ENCODE data around the gene FMNL2. TPM values are rescaled to one million over a fixed set of nuclear protein-coding genes. Genes with fewer than 3 reads are reported as not detected.

Gene FMNL2
- total RNA-seq, 1 experiment from 2014 or later, result 28.1 TPM

DNA sequence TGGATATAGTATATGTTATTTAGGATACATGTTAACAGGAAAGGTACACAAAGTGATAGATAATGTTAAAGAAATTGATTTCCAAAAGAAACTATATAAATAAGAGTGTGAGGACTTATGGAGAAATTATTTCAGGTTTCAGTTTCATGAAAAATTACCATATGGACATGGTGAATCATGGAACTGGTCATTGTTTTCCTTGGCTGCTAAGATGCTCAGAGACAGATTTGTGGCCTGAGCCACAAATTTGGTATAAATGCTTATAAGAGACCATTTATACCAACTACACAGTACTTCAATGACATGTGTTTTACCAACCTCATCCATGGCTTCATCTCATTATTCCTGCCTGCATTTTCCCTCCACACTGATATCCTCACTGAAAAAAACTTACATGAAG lies 188.1 kb downstream of the FMNL2 start:
- no peak overlapping the region for H3K27ac ChIP-seq (ENCODE audit: low read depth, low read length)
- DNase-seq (ENCODE audit: low read depth, low spot score) (no peak), ATAC-seq (no peak)
- H3K79me2 ChIP-seq (ENCODE audit: insufficient read depth, low read length), result peaks cover 5% of the 10 kb centered on the region; the same call in 1 of the 2 replicates
- no peak overlapping the region for H3K9ac ChIP-seq (ENCODE audit: low read length)
- H3K27me3 ChIP-seq (ENCODE audit: insufficient read depth, low read length), result no peaks in the 10 kb centered on the region
- H3K9me2 ChIP-seq (ENCODE audit: insufficient read depth), result no peaks in the 10 kb centered on the region
- ChIA-PET RAD21 (ENCODE audit: low non-redundant PET in 1 of 2, low total read pairs in 2 of 2, uncharacterized antibody in 2 of 2, unreplicated experiment in 2 of 2) (no interaction called here), POLR2A (no interaction called here), CTCF (no interaction called here)
- H3K4me2 ChIP-seq (ENCODE audit: low read length), result no peak overlapping the region
- no peaks in the 10 kb centered on the region for H3K36me3 ChIP-seq (ENCODE audit: control insufficient read depth in 1 of 2, insufficient read depth in 2 of 2, low read length in 2 of 2)
- no peak for TF ChIP-seq POLR2A (IDR thresholded peaks at IDR 0.05; ENCODE audit: borderline replicate concordance, extremely low read depth, insufficient read depth, insufficient read length)
- TF ChIP-seq, protein P1, sequence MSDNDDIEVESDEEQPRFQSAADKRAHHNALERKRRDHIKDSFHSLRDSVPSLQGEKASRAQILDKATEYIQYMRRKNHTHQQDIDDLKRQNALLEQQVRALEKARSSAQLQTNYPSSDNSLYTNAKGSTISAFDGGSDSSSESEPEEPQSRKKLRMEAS (IDR thresholded peaks at IDR 0.05), result no peak
- TF ChIP-seq, protein P2, sequence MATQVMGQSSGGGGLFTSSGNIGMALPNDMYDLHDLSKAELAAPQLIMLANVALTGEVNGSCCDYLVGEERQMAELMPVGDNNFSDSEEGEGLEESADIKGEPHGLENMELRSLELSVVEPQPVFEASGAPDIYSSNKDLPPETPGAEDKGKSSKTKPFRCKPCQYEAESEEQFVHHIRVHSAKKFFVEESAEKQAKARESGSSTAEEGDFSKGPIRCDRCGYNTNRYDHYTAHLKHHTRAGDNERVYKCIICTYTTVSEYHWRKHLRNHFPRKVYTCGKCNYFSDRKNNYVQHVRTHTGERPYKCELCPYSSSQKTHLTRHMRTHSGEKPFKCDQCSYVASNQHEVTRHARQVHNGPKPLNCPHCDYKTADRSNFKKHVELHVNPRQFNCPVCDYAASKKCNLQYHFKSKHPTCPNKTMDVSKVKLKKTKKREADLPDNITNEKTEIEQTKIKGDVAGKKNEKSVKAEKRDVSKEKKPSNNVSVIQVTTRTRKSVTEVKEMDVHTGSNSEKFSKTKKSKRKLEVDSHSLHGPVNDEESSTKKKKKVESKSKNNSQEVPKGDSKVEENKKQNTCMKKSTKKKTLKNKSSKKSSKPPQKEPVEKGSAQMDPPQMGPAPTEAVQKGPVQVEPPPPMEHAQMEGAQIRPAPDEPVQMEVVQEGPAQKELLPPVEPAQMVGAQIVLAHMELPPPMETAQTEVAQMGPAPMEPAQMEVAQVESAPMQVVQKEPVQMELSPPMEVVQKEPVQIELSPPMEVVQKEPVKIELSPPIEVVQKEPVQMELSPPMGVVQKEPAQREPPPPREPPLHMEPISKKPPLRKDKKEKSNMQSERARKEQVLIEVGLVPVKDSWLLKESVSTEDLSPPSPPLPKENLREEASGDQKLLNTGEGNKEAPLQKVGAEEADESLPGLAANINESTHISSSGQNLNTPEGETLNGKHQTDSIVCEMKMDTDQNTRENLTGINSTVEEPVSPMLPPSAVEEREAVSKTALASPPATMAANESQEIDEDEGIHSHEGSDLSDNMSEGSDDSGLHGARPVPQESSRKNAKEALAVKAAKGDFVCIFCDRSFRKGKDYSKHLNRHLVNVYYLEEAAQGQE (IDR thresholded peaks at IDR 0.05; ENCODE audit: low read depth), result no peak
- TF ChIP-seq YY1 (IDR thresholded peaks at IDR 0.05; ENCODE audit: extremely low read depth, insufficient replicate concordance, low read depth, low read length), result no peak
- TF ChIP-seq ZNF274 (IDR thresholded peaks at IDR 0.05; ENCODE audit: low read depth, low read length), result no peak
- TF ChIP-seq EZH2 (IDR thresholded peaks at IDR 0.05), result no peak
- TF ChIP-seq, protein P3, sequence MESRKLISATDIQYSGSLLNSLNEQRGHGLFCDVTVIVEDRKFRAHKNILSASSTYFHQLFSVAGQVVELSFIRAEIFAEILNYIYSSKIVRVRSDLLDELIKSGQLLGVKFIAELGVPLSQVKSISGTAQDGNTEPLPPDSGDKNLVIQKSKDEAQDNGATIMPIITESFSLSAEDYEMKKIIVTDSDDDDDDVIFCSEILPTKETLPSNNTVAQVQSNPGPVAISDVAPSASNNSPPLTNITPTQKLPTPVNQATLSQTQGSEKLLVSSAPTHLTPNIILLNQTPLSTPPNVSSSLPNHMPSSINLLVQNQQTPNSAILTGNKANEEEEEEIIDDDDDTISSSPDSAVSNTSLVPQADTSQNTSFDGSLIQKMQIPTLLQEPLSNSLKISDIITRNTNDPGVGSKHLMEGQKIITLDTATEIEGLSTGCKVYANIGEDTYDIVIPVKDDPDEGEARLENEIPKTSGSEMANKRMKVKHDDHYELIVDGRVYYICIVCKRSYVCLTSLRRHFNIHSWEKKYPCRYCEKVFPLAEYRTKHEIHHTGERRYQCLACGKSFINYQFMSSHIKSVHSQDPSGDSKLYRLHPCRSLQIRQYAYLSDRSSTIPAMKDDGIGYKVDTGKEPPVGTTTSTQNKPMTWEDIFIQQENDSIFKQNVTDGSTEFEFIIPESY (IDR thresholded peaks at IDR 0.05; ENCODE audit: extremely low read depth, insufficient replicate concordance, low read length), result no peak
- TF ChIP-seq RAD21 (IDR thresholded peaks at IDR 0.05; ENCODE audit: low read depth), result no peak
- TF ChIP-seq EZH2phosphoT487 (IDR thresholded peaks at IDR 0.05; ENCODE audit: borderline replicate concordance), result no peak
- no peak for TF ChIP-seq SRF (IDR thresholded peaks at IDR 0.05; ENCODE audit: low read depth)
- TF ChIP-seq SIN3A (IDR thresholded peaks at IDR 0.05; ENCODE audit: low read depth), result no peak
- TF ChIP-seq, protein P4, sequence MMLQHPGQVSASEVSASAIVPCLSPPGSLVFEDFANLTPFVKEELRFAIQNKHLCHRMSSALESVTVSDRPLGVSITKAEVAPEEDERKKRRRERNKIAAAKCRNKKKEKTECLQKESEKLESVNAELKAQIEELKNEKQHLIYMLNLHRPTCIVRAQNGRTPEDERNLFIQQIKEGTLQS (IDR thresholded peaks at IDR 0.05), result no peak
- TF ChIP-seq POLR2AphosphoS5 (IDR thresholded peaks at IDR 0.05; ENCODE audit: low read depth, low read length), result no peak
- TF ChIP-seq JUND (IDR thresholded peaks at IDR 0.05), result no peak
- TF ChIP-seq CBX3 (IDR thresholded peaks at IDR 0.05; ENCODE audit: low read depth), result no peak
- intact Hi-C loops (cut with micrococcal nuclease), result no loop called here
- H3K4me1 ChIP-seq (ENCODE audit: control insufficient read depth in 1 of 2, insufficient read depth in 2 of 2, low read length in 2 of 2), result peaks cover 0 to 12% of the 10 kb centered on the region in 2 experiments; a peak in 2 of 4 replicates
- no peak overlapping the region for H3K4me3 ChIP-seq (replicated peaks in 1 of 2; ENCODE audit: low read depth in 1 of 2, low read length in 2 of 2)
- no peaks in the 10 kb centered on the region for H4K20me1 ChIP-seq (ENCODE audit: insufficient read depth)
- no TSS peak for BruUV-seq (replicated peaks)
- no peaks in the 10 kb centered on the region for H3K9me3 ChIP-seq (ENCODE audit: control insufficient read depth in 1 of 2, insufficient read depth in 1 of 2, low read depth in 1 of 2, low read length in 2 of 2)
- no peak overlapping the region for H2AFZ ChIP-seq (ENCODE audit: low read depth, low read length, poor library complexity, severe bottlenecking)

Data from HCT116 (cell line).